ENCODE data around the gene LRP11. TPM values are rescaled to one million over a fixed set of nuclear protein-coding genes. Genes with fewer than 3 reads are reported as not detected.

LRP11 gene
- total and polyA plus RNA-seq, 2 of the 13 experiments (the other 11 are each of a cell fraction or from before 2014, with no cell fraction given) = 32.4 to 48.9 TPM

GRCh38 chr6:149863698-149864577 is at the start of gene LRP11 (continued):
- TF ChIP-seq, protein P1, sequence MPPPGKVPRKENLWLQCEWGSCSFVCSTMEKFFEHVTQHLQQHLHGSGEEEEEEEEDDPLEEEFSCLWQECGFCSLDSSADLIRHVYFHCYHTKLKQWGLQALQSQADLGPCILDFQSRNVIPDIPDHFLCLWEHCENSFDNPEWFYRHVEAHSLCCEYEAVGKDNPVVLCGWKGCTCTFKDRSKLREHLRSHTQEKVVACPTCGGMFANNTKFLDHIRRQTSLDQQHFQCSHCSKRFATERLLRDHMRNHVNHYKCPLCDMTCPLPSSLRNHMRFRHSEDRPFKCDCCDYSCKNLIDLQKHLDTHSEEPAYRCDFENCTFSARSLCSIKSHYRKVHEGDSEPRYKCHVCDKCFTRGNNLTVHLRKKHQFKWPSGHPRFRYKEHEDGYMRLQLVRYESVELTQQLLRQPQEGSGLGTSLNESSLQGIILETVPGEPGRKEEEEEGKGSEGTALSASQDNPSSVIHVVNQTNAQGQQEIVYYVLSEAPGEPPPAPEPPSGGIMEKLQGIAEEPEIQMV (CRISPR knock-in tag; IDR thresholded peaks at IDR 0.05; ENCODE audit: low read depth) = no peak
- TF ChIP-seq, protein P2, sequence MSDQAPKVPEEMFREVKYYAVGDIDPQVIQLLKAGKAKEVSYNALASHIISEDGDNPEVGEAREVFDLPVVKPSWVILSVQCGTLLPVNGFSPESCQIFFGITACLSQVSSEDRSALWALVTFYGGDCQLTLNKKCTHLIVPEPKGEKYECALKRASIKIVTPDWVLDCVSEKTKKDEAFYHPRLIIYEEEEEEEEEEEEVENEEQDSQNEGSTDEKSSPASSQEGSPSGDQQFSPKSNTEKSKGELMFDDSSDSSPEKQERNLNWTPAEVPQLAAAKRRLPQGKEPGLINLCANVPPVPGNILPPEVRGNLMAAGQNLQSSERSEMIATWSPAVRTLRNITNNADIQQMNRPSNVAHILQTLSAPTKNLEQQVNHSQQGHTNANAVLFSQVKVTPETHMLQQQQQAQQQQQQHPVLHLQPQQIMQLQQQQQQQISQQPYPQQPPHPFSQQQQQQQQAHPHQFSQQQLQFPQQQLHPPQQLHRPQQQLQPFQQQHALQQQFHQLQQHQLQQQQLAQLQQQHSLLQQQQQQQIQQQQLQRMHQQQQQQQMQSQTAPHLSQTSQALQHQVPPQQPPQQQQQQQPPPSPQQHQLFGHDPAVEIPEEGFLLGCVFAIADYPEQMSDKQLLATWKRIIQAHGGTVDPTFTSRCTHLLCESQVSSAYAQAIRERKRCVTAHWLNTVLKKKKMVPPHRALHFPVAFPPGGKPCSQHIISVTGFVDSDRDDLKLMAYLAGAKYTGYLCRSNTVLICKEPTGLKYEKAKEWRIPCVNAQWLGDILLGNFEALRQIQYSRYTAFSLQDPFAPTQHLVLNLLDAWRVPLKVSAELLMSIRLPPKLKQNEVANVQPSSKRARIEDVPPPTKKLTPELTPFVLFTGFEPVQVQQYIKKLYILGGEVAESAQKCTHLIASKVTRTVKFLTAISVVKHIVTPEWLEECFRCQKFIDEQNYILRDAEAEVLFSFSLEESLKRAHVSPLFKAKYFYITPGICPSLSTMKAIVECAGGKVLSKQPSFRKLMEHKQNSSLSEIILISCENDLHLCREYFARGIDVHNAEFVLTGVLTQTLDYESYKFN (CRISPR knock-in tag; conservative IDR thresholded peaks at IDR 0.05) = peak; percentile 65
- TF ChIP-seq DZIP1 (CRISPR knock-in tag; IDR thresholded peaks at IDR 0.05) = peak; percentile 17; the same call in 1 of the 2 replicates
- peak; percentile 73; the same call in 1 of the 2 replicates for TF ChIP-seq ZNF83 (CRISPR knock-in tag; IDR thresholded peaks at IDR 0.05; ENCODE audit: borderline replicate concordance)
- TF ChIP-seq SP1 (IDR thresholded peaks at IDR 0.05) = no peak
- peak; percentile 88 for TF ChIP-seq SP1 (CRISPR knock-in tag; IDR thresholded peaks at IDR 0.05)
- TF ChIP-seq MLLT10 (CRISPR knock-in tag; IDR thresholded peaks at IDR 0.05) = no peak
- TF ChIP-seq SOX13 (IDR thresholded peaks at IDR 0.05) = no peak
- TF ChIP-seq SOX13 (CRISPR knock-in tag; conservative IDR thresholded peaks at IDR 0.05 in 1 of 2, IDR thresholded peaks at IDR 0.05 in 1 of 2) = no peak
- TF ChIP-seq ZNF567 (CRISPR knock-in tag; IDR thresholded peaks at IDR 0.05; ENCODE audit: borderline replicate concordance) = peak; percentile 82; the same call in 1 of the 2 replicates
- no peak; the same call in 1 of the 2 replicates for TF ChIP-seq KIAA2018 (CRISPR knock-in tag; IDR thresholded peaks at IDR 0.05; ENCODE audit: borderline replicate concordance)
